Kidney (tissue), 14 donors: ENCODE results near the gene BICC1. TPM values are rescaled to one million over a fixed set of nuclear protein-coding genes. Genes with fewer than 3 reads are reported as not detected.
A peak's percentile ranks its signal among the peaks of the same experiment; 100 is the strongest.

Experiments
- DNase-seq, 5 donors: peaks; one replicate each; pipeline ENCODE4 v3.0.0-alpha.2; 2013 to 2020
- FAIRE-seq: peaks from 2 replicates; lab custom pipeline; 2012; peaks lifted over from hg19 to GRCh38; lab: Jason Lieb, UNC
- H3K27ac ChIP-seq, 2 donors: one replicate each; pipeline ENCODE4 v1.7.0; 2013; ENCODE audit warnings: low read depth in 2 of 2, low read length in 2 of 2, inconsistent platforms in 1 of 2
- H3K27me3 ChIP-seq: one replicate; pipeline ENCODE4 v1.7.1; 2013; ENCODE audit warnings: low read length, inconsistent platforms; ENCODE audit not compliant: control insufficient read depth, insufficient read depth
- H3K36me3 ChIP-seq, 3 donors: one replicate each; pipeline versions ENCODE4 v1.7.0 to v1.7.1; 2013; ENCODE audit warnings: low read length in 3 of 3, control low read depth in 1 of 3, inconsistent platforms in 1 of 3; ENCODE audit not compliant: insufficient read depth in 3 of 3, control insufficient read depth in 2 of 3
- H3K4me1 ChIP-seq, 3 donors: one replicate each; pipeline versions ENCODE4 v1.7.0 to v1.7.1; 2013; ENCODE audit warnings: low read length in 3 of 3, inconsistent platforms in 1 of 3, low read depth in 1 of 3; ENCODE audit not compliant: control insufficient read depth in 2 of 3, insufficient read depth in 2 of 3
- H3K4me3 ChIP-seq, 3 donors: one replicate each; pipeline versions ENCODE4 v1.7.0 to v1.8.1; 2013; ENCODE audit warnings: low read length in 3 of 3, control low read depth in 1 of 3, inconsistent platforms in 1 of 3
- H3K9ac ChIP-seq, 3 donors: one replicate each; pipeline versions ENCODE4 v1.7.0 to v1.7.1; 2013; ENCODE audit warnings: low read length in 3 of 3, control low read depth in 1 of 3, inconsistent platforms in 1 of 3
- H3K9me3 ChIP-seq, 3 donors: one replicate each; pipeline versions ENCODE4 v1.7.0 to v1.7.1; 2013; ENCODE audit warnings: low read length in 3 of 3, control low read depth in 1 of 3, inconsistent platforms in 1 of 3; ENCODE audit not compliant: control insufficient read depth in 2 of 3, insufficient read depth in 1 of 3
- CTCF ChIP-seq: IDR thresholded peaks from 3 replicates; pipeline ENCODE4 v1.5.1; 2012; ENCODE audit warnings: mild to moderate bottlenecking, moderate library complexity, borderline replicate concordance; ENCODE audit not compliant: insufficient read depth; ENCODE audit errors: extremely low read depth
- intact Hi-C: fragments of 100-400 bp; cut with DNase I; formaldehyde crosslinking; loops from one replicate; pipeline ENCODE4 v1.11.1; 2022
- polyA plus RNA-seq: library from polyadenylated mRNA; stranded (reverse); fragments of 350-450 nt; fragmentation: Illumina TruSeq; extraction: RNeasy Lipid Tissue Mini Kit (QIAGEN cat#74804); gene quantifications from one replicate; pipeline ENCODE4 v1.2.3, GENCODE V29; 2014; ENCODE audit warnings: low read depth, low replicate concordance; ENCODE audit not compliant: insufficient read depth
- total RNA-seq: library from RNA; stranded (reverse); fragmentation: NEBNext Ultra II Directional; extraction: Animal tissue kit (Norgen Biotek cat#: 25700); gene quantifications from one replicate; pipeline ENCODE4 v1.2.1, GENCODE V29; 2021
- donor health status: control.
- donor health status: control.
- donor health status: control.
- donor health status: control.
- donor health status: control.
- donor health status: DM: yes; HTN: yes; CAD: no.
- donor health status: Normal renal cell carcinoma (clear cell type).

Gene BICC1
- total and polyA plus RNA-seq, 2 donors from 2014 or later, result 21.0 to 136 TPM

DNA sequence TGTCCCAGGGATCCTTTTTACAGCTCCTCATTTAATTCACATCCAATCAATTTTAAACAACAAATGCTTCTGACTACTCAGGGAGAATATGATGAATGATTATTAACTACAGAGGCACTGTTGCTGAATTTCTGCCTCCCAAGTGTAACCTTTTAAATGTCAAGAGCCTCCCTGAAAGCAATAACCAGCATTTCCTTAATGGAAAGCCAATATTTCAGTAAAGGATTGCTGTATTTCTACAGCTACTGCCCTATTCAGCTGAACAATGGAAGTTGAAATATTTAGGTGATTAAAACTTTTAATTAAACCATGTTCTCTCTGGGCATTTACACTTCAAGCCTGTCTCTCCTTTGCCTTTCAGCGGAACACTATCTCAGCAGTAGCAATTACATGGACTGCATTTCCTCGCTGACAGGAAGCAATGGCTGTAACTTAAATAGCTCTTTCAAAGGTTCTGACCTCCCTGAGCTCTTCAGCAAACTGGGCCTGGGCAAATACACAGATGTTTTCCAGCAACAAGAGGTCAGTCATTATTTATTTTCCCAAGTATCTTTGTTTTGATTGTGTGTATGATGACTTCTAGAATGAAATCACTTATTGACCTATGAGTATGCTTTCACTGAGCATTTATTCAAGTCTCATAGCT is 304.7 kb downstream of the BICC1 start:
- no peak for FAIRE-seq

GRCh38 chr10:58818900-58819299 is 306.2 kb downstream of the BICC1 start:
- no peak overlapping the region for H3K4me3 ChIP-seq
- TF ChIP-seq CTCF, result no peak
- DNase-seq (peak in 2 of 5 donors; percentile 57 to 85), FAIRE-seq (no peak)
- H3K27me3 ChIP-seq, result no peaks in the 10 kb centered on the region
- peaks cover 10 to 47% (median 19%) of the 10 kb centered on the region in 3 donors for H3K4me1 ChIP-seq
- H3K9ac ChIP-seq, result no peak overlapping the region
- H3K27ac ChIP-seq, result no peak overlapping the region
- no peaks in the 10 kb centered on the region for H3K9me3 ChIP-seq
- intact Hi-C loops, result no loop called here
- peaks cover 0 to 9% (median 4%) of the 10 kb centered on the region in 3 donors for H3K36me3 ChIP-seq

More for the DNA sequence above, 304.7 kb downstream of the BICC1 start:
- peaks cover 10 to 47% (median 19%) of the 10 kb centered on the region in 3 donors for H3K4me1 ChIP-seq
- no peak overlapping the region for H3K9ac ChIP-seq
- intact Hi-C loops, result no loop called here
- H3K4me3 ChIP-seq, result no peak overlapping the region
- H3K36me3 ChIP-seq, result peaks cover 0 to 9% (median 4%) of the 10 kb centered on the region in 3 donors
- no peaks in the 10 kb centered on the region for H3K9me3 ChIP-seq
- peak in 3 of 5 donors; percentile 17 to 75 (median 65) for DNase-seq
- no peaks in the 10 kb centered on the region for H3K27me3 ChIP-seq
- no peak for TF ChIP-seq CTCF
- peak overlapping the region; percentile 23 to 34 for H3K27ac ChIP-seq

DNA sequence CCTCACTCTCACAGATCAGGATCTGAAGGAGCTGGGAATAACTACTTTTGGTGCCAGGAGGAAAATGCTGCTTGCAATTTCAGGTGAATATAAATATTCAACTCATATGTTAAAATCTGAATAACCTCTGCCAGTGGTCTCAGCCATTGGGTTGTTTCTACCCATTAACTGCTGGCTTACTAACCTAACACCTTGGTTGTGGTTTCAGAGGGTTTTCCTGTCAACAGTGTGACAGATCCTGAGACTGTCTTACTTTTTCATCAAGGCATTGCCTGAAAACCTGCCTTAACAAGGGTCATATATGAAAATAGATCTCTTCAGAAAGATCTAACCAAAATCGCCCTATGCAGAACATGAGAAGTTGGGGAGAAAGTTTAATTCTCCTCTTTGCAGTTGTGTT is 307.7 kb downstream of the BICC1 start:
- H3K9me3 ChIP-seq, result no peaks in the 10 kb centered on the region
- DNase-seq, result no peak
- intact Hi-C loops, result no loop called here
- peaks cover 10 to 47% (median 17%) of the 10 kb centered on the region in 3 donors for H3K4me1 ChIP-seq
- no peak for FAIRE-seq
- H3K9ac ChIP-seq, result no peak overlapping the region
- TF ChIP-seq CTCF, result no peak
- peak overlapping the region; percentile 5 to 65 for H3K27ac ChIP-seq
- no peak overlapping the region for H3K4me3 ChIP-seq
- H3K36me3 ChIP-seq, result peaks cover 0 to 6% (median 4%) of the 10 kb centered on the region in 3 donors
- no peaks in the 10 kb centered on the region for H3K27me3 ChIP-seq
